ENCODE measurements around the gene LSAMP.

The LSAMP gene

GRCh38 chr3:116429479-116430269 is 15.6 kb downstream of the LSAMP start:
- no peak for DNase-seq

- DNase-seq, result no peak
Observed at GRCh38 chr3:116426036-116426435, 19.3 kb downstream of the LSAMP start.

- DNase-seq, result peak; percentile 29
Observed at GRCh38 chr3:116425126-116425525, 20.2 kb downstream of the LSAMP start.

- no peak for DNase-seq
Observed at GRCh38 chr3:116423945-116424344, 21.3 kb downstream of the LSAMP start.

- DNase-seq, result no peak
Observed at GRCh38 chr3:116423374-116423773, 21.9 kb downstream of the LSAMP start.

GRCh38 chr3:116417151-116417550 is 28.1 kb downstream of the LSAMP start:
- DNase-seq, result no peak

GRCh38 chr3:116413319-116413718 is 32.0 kb downstream of the LSAMP start:
- DNase-seq, result no peak

GRCh38 chr3:116408473-116408872 is 36.8 kb downstream of the LSAMP start:
- no peak for DNase-seq

GRCh38 chr3:116405231-116405630 is 40.1 kb downstream of the LSAMP start:
- DNase-seq, result no peak

- no peak for DNase-seq
Observed at GRCh38 chr3:116399701-116400226, 45.5 kb downstream of the LSAMP start.

- DNase-seq, result peak; percentile 90
Observed at GRCh38 chr3:116394365-116394764, 50.9 kb downstream of the LSAMP start.

- DNase-seq, result no peak
Observed at GRCh38 chr3:116393199-116393598, 52.1 kb downstream of the LSAMP start.

- no peak for DNase-seq
Observed at GRCh38 chr3:116392291-116392690, 53.0 kb downstream of the LSAMP start.

GRCh38 chr3:116391296-116392201 is 53.7 kb downstream of the LSAMP start:
- no peak for DNase-seq

GRCh38 chr3:116390318-116390717 is 55.0 kb downstream of the LSAMP start:
- no peak for DNase-seq

- DNase-seq, result no peak
Observed at GRCh38 chr3:116388867-116389385, 56.4 kb downstream of the LSAMP start.

GRCh38 chr3:116386168-116386567 is 59.1 kb downstream of the LSAMP start:
- no peak for DNase-seq

- peak; percentile 40 for DNase-seq
Observed at GRCh38 chr3:116384717-116385116, 60.6 kb downstream of the LSAMP start.

GRCh38 chr3:116378077-116378476 is 67.2 kb downstream of the LSAMP start:
- no peak for DNase-seq

GRCh38 chr3:116374901-116375300 is 70.4 kb downstream of the LSAMP start:
- DNase-seq, result no peak

GRCh38 chr3:116367761-116368395 is 77.4 kb downstream of the LSAMP start:
- no peak for DNase-seq

- DNase-seq, result no peak
Observed at GRCh38 chr3:116356056-116356455, 89.2 kb downstream of the LSAMP start.

GRCh38 chr3:116354382-116354781 is 90.9 kb downstream of the LSAMP start:
- DNase-seq, result no peak

Measured in COR-L47 (cell line).